Activated naive CD4-positive, alpha-beta T cell treated with anti-CD3 and anti-CD28 coated beads, Interleukin-2, amount 10 ng/mL, durations not matched to agents 7 days and 5 days (primary cell): ENCODE results near the gene METRN.
"Not testable (repeated sequence)": the region's sequence is repeated elsewhere in the genome, so short reads cannot be mapped to it uniquely, and the experiment has no call there.

Experiments
- CTCF ChIA-PET: fragments of 350-600 bp; sonication (Branson Sonifier 250); formaldehyde crosslinking; loops from one replicate; lab custom pipeline; 2021; ENCODE audit warnings: antibody characterized with exemption; lab: Charles Lee
- DNase-seq: peaks from one replicate; pipeline ENCODE4 v3.0.0-alpha.2; 2020
- H3K27ac Mint-ChIP-seq: one replicate; pipeline ENCODE4 v1.8.0; 2021; ENCODE audit warnings: mild to moderate bottlenecking, moderate library complexity, mixed read lengths
- H3K27me3 Mint-ChIP-seq: one replicate; pipeline ENCODE4 v1.8.0; 2021; ENCODE audit warnings: mild to moderate bottlenecking, mixed read lengths
- H3K36me3 Mint-ChIP-seq: one replicate; pipeline ENCODE4 v1.8.0; 2021; ENCODE audit warnings: mixed read lengths
- H3K4me1 Mint-ChIP-seq: one replicate; pipeline ENCODE4 v1.8.0; 2021; ENCODE audit warnings: mixed read lengths
- H3K4me3 Mint-ChIP-seq: one replicate; pipeline ENCODE4 v1.8.0; 2021; ENCODE audit warnings: mild to moderate bottlenecking, moderate library complexity, mixed read lengths
- H3K9me3 Mint-ChIP-seq: one replicate; pipeline ENCODE4 v1.8.0; 2021; ENCODE audit warnings: mixed read lengths

The METRN gene

GRCh38 chr16:706189-707061, 8.5 kb upstream of the METRN start:
- Mint-ChIP-seq H3K36me3 (no peaks in the 10 kb centered on the region), H3K27me3 (peaks cover 92% of the 10 kb centered on the region), H3K4me3 (no peak overlapping the region), H3K27ac (peak overlapping the region; percentile 42), H3K4me1 (peaks cover 3% of the 10 kb centered on the region), H3K9me3 (no peaks in the 10 kb centered on the region)
- CTCF ChIA-PET: interaction anchor here (1.0 to 1.5 kb wide), 2 partner anchors 9 to 19 kb away, joined by 3 to 4 read pairs; no protein-coding TSS in a partner anchor
- no peak for DNase-seq

DNA sequence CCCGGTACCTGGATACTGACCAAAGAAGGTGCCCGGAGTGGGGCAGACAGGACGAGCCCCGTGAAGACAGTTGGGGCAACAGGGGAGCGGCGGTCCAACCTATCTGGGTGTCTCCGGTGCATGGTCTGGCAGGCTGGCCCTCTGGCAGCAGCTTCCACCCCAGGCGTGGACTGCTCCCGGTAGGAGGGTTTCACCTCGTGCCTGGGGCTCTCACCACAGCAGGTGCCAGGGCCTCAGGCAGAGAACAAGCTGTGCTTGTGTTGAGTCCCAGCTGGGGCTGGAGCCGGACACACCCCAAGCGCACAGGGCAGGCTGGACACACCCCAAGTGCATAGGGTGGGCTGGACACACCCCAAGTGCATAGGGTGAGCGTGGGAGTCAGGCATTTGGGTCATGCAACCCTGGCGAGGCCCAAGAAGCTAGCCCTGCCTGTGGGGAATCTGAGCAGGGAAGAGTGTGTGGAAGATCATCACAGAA, 7.8 kb upstream of the METRN start:
- Mint-ChIP-seq H3K4me3 (no peak overlapping the region), H3K9me3 (no peaks in the 10 kb centered on the region), H3K27me3 (peaks cover 92% of the 10 kb centered on the region), H3K27ac (peak overlapping the region; percentile 42), H3K36me3 (no peaks in the 10 kb centered on the region), H3K4me1 (peaks cover 3% of the 10 kb centered on the region)
- DNase-seq: no peak
- CTCF ChIA-PET: interaction anchor here (1.0 to 1.5 kb wide), 2 partner anchors 9 to 18 kb away, joined by 3 to 4 read pairs; no protein-coding TSS in a partner anchor

DNA sequence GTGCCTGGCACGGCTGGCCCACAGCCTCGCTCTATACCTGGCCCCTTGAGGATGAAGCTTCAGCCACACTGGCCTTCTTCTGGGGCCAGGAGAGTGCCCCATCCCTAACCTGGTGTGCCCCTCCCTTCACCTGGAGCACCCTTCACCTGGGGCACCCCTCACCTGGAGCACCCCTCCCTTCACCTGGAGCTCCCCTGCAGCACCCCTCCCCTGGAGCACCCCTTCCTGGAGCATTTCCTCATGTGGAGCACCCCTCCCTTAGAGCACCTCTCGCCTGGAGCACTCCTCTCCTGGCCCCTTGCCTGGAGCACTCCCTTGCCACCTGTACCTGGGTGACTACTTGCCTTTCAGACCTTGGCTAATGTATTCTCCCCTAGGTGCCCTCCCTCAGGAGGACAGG, 6.9 kb upstream of the METRN start:
- CTCF ChIA-PET: interaction anchor here (1.1 to 1.5 kb wide), 3 partner anchors 12 to 77 kb away, joined by 3 read pairs; no protein-coding TSS in a partner anchor
- no peak overlapping the region for H3K4me3 Mint-ChIP-seq
- H3K9me3 Mint-ChIP-seq: no peaks in the 10 kb centered on the region
- no peak for DNase-seq
- peaks cover 88% of the 10 kb centered on the region for H3K27me3 Mint-ChIP-seq
- H3K27ac Mint-ChIP-seq: no peak overlapping the region
- peaks cover 6% of the 10 kb centered on the region for H3K4me1 Mint-ChIP-seq
- no peaks in the 10 kb centered on the region for H3K36me3 Mint-ChIP-seq

DNA sequence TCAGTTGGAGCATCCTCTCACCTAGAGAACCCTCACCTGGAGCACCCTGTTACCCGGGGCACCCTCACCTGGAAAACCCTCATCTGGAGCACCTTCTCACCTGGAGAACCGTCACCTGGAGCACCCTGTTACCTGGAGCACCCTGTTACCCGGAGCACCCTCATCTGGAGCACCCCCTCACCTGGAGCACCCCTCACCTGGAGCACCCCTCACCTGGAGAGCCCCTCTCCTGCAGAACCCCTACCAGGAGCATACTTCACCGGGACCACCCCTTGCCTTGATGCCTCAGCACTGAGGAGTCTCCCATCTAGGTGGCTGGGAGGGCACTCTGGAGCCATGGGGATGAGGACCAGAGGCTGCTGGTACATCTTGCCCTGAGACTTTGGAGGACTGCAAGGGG, 6.0 kb upstream of the METRN start:
- CTCF ChIA-PET: interaction anchor here (1.1 to 6.7 kb wide), 3 partner anchors 11 to 76 kb away, joined by 3 to 94 read pairs (median 3); no protein-coding TSS in a partner anchor
- no peak overlapping the region for H3K27ac Mint-ChIP-seq
- peaks cover 8% of the 10 kb centered on the region for H3K4me1 Mint-ChIP-seq
- H3K4me3 Mint-ChIP-seq: no peak overlapping the region
- H3K36me3 Mint-ChIP-seq: no peaks in the 10 kb centered on the region
- peaks cover 88% of the 10 kb centered on the region for H3K27me3 Mint-ChIP-seq
- H3K9me3 Mint-ChIP-seq: no peaks in the 10 kb centered on the region
- no peak for DNase-seq

- H3K27me3 Mint-ChIP-seq: peaks cover 88% of the 10 kb centered on the region
- H3K9me3 Mint-ChIP-seq: no peaks in the 10 kb centered on the region
- CTCF ChIA-PET: interaction anchor here (0.8 to 6.7 kb wide), 3 partner anchors 10 to 75 kb away, joined by 3 to 94 read pairs (median 6); partner anchors contain the start of gene ANTKMT
- no peak overlapping the region for H3K4me3 Mint-ChIP-seq
- no peak overlapping the region for H3K27ac Mint-ChIP-seq
- peaks cover 10% of the 10 kb centered on the region for H3K4me1 Mint-ChIP-seq
- H3K36me3 Mint-ChIP-seq: no peaks in the 10 kb centered on the region
- DNase-seq: no peak
Observed at GRCh38 chr16:709566-710499, 5.1 kb upstream of the METRN start.

DNA sequence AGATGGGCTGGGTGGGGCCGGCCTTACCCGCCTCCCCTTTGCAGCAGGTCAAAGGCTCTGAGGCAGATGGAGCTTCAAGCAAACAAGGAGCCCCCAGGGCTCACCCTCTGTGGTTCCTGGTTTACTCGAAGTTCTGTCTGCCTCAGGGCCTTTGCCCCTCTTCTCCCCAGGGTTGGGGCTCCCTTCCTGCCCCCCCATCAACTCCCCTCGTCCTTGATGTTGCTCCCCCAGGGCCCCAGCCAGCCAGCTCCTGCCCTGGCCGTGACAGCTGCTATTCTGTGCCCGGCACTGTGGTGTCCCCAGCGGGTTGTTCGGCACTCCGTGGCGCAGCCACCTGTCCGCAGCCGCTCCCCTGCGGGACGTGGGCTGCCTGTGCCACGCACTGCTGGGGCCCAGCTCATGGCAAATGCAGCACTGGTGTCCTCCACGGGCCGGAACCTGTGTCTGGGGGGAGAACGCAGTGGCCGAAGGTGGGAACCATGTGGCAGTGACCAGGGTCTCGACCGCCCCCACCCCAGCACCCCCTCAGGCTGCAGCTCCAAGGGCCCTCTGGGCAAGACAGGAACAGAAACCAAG, 4.3 kb upstream of the METRN start:
- Mint-ChIP-seq H3K27me3 (peaks cover 86% of the 10 kb centered on the region), H3K27ac (no peak overlapping the region), H3K4me3 (no peak overlapping the region), H3K4me1 (peaks cover 10% of the 10 kb centered on the region), H3K9me3 (no peaks in the 10 kb centered on the region), H3K36me3 (no peaks in the 10 kb centered on the region)
- CTCF ChIA-PET: interaction anchor here (0.8 to 6.7 kb wide), 3 partner anchors 10 to 74 kb away, joined by 3 to 94 read pairs (median 6); partner anchors contain the start of gene ANTKMT
- no peak for DNase-seq

GRCh38 chr16:711084-711483, 3.8 kb upstream of the METRN start:
- H3K36me3 Mint-ChIP-seq: no peaks in the 10 kb centered on the region
- DNase-seq: no peak
- H3K27ac Mint-ChIP-seq: no peak overlapping the region
- peaks cover 12% of the 10 kb centered on the region for H3K4me1 Mint-ChIP-seq
- H3K27me3 Mint-ChIP-seq: peaks cover 89% of the 10 kb centered on the region
- H3K9me3 Mint-ChIP-seq: no peaks in the 10 kb centered on the region
- CTCF ChIA-PET: interaction anchor here (1.5 to 6.7 kb wide), 2 partner anchors 70 to 74 kb away, joined by 3 to 94 read pairs; no protein-coding TSS in a partner anchor
- no peak overlapping the region for H3K4me3 Mint-ChIP-seq

GRCh38 chr16:711548-712320, 3.2 kb upstream of the METRN start:
- H3K27ac Mint-ChIP-seq: no peak overlapping the region
- CTCF ChIA-PET: interaction anchor here (0.6 to 6.7 kb wide), 17 partner anchors 8 to 391 kb away, joined by 3 to 94 read pairs (median 7); partner anchors contain the start of genes ANTKMT, CCDC78, CIAO3 and HAGHL
- peaks cover 12% of the 10 kb centered on the region for H3K4me1 Mint-ChIP-seq
- H3K36me3 Mint-ChIP-seq: no peaks in the 10 kb centered on the region
- peak; percentile 84 for DNase-seq
- H3K27me3 Mint-ChIP-seq: peaks cover 89% of the 10 kb centered on the region
- no peak overlapping the region for H3K4me3 Mint-ChIP-seq
- no peaks in the 10 kb centered on the region for H3K9me3 Mint-ChIP-seq

GRCh38 chr16:712740-713250, 2.1 kb upstream of the METRN start:
- H3K27me3 Mint-ChIP-seq: peaks cover 89% of the 10 kb centered on the region
- DNase-seq: peak; percentile 69
- H3K4me1 Mint-ChIP-seq: peaks cover 12% of the 10 kb centered on the region
- not testable (repeated sequence) for H3K36me3 Mint-ChIP-seq, H3K27ac Mint-ChIP-seq, H3K9me3 Mint-ChIP-seq, H3K4me3 Mint-ChIP-seq
- CTCF ChIA-PET: interaction anchor here (0.7 to 6.7 kb wide), 17 partner anchors 8 to 390 kb away, joined by 3 to 94 read pairs (median 7); partner anchors contain the start of genes ANTKMT, CCDC78, CIAO3 and HAGHL

DNA sequence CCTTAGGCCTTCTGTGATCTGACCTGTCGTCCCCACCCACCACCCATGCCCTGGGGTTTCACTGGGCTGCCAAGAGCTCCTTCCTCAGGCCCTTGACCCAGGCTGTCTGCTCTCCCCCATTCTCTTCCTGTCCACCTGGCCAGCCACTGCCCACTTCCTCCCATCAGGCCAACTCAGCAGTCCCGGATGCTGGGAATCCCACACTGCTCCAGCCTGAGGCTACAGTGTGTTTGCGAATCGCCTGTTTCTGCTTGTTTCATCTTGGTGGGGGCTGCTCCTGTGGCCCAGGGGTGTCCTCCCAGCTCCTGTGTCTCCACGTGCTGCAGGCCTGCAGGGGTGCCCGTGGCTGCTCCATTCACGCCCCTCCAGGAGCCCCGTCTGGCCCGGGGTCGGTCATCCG, 839 bp upstream of the METRN start:
- Mint-ChIP-seq H3K27me3 (peaks cover 89% of the 10 kb centered on the region), H3K36me3 (no peaks in the 10 kb centered on the region), H3K4me3 (no peak overlapping the region), H3K9me3 (no peaks in the 10 kb centered on the region), H3K4me1 (peaks cover 12% of the 10 kb centered on the region), H3K27ac (no peak overlapping the region)
- CTCF ChIA-PET: interaction anchor here (1.0 to 6.7 kb wide), 7 partner anchors 12 to 71 kb away, joined by 3 to 94 read pairs (median 10); partner anchors contain the start of gene CIAO3
- DNase-seq: no peak

DNA sequence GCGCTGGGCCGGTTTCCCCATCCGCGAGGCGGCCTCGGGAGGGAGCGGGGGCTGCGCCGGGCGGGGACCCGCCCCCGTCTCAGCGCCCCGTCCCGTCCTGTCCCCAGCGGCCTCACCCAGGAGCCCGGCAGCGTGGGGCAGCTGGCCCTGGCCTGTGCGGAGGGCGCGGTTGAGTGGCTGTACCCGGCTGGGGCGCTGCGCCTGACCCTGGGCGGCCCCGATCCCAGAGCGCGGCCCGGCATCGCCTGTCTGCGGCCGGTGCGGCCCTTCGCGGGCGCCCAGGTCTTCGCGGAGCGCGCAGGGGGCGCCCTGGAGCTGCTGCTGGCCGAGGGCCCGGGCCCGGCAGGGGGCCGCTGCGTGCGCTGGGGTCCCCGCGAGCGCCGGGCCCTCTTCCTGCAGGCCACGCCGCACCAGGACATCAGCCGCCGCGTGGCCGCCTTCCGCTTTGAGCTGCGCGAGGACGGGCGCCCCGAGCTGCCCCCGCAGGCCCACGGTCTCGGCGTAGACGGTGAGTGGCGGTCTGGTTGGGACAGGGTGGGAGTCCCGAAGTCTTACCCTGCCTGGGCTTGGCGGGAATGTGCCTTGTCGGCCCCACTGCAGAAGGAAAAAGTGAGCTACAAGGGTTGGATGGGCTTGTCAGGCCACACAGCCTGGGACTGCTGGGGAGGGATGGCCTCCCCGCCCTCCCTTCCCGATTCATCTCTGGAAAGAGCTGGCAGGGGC, 720 bp downstream of the METRN start:
- Mint-ChIP-seq H3K9me3 (no peaks in the 10 kb centered on the region), H3K27me3 (peaks cover 87% of the 10 kb centered on the region), H3K4me3 (peak overlapping the region; percentile 61), H3K27ac (no peak overlapping the region), H3K36me3 (no peaks in the 10 kb centered on the region), H3K4me1 (peaks cover 27% of the 10 kb centered on the region)
- CTCF ChIA-PET: interaction anchor here (0.9 to 6.7 kb wide), 7 partner anchors 9 to 69 kb away, joined by 3 to 94 read pairs (median 4); partner anchors contain the start of gene CCDC78
- peak; percentile 40 for DNase-seq

DNA sequence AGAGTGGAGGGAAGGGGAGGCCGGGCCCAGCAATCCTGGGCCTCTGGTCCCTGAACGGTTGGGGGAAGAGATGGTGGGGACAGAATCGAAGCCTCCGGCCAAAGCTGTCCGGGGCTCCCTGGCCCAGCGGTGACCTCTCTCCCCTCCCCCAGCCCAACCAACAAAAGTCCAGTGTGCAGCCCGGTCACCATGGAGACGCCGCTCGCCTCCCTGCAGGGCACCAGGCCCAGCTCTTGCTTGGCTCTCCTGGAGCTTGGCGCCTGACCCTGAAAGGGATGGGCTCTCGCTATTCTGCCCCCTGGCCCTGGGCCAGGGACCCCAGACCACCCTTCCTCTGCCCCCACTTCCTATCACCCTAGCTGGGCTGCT, 1.3 kb downstream of the METRN start:
- H3K27me3 Mint-ChIP-seq: peaks cover 82% of the 10 kb centered on the region
- peaks cover 27% of the 10 kb centered on the region for H3K4me1 Mint-ChIP-seq
- peak overlapping the region; percentile 61 for H3K4me3 Mint-ChIP-seq

More for the DNA sequence above, 1.3 kb downstream of the METRN start:
- DNase-seq: no peak
- Mint-ChIP-seq H3K9me3 (no peaks in the 10 kb centered on the region), H3K36me3 (no peaks in the 10 kb centered on the region), H3K27ac (no peak overlapping the region)
- CTCF ChIA-PET: interaction anchor here (0.9 to 1.7 kb wide), 4 partner anchors 9 to 23 kb away, joined by 3 to 6 read pairs (median 4); partner anchors contain the start of gene CCDC78
